NCI-H2081 (cell line): ENCODE data around the gene RBFA.

Experiments
- DNase-seq, 2 experiments: peaks; one replicate each; lab custom pipeline; 2025; lab: John Stamatoyannopoulos, UW

The RBFA gene

GRCh38 chr18:80029690-80030089, 4.5 kb upstream of the RBFA start:
- DNase-seq: no peak

GRCh38 chr18:80033181-80034067, 810 bp upstream of the RBFA start:
- DNase-seq: no peak

GRCh38 chr18:80034852-80035406, 695 bp downstream of the RBFA start:
- no peak for DNase-seq

- no peak for DNase-seq
Observed at GRCh38 chr18:80035997-80036396, 1.8 kb downstream of the RBFA start.

- no peak for DNase-seq
Observed at GRCh38 chr18:80037300-80037699, 3.1 kb downstream of the RBFA start.

GRCh38 chr18:80037869-80038630, 3.8 kb downstream of the RBFA start:
- no peak for DNase-seq

- no peak for DNase-seq
Observed at GRCh38 chr18:80040515-80040914, 6.3 kb downstream of the RBFA start.

- no peak for DNase-seq
Observed at GRCh38 chr18:80041424-80041823, 7.2 kb downstream of the RBFA start.

GRCh38 chr18:80042785-80043184, 8.6 kb downstream of the RBFA start:
- DNase-seq: no peak

- peak in 1 of 2 experiments; percentile 38 for DNase-seq
Observed at GRCh38 chr18:80044072-80044471, 9.8 kb downstream of the RBFA start.

- no peak for DNase-seq
Observed at GRCh38 chr18:80046011-80046410, 11.8 kb downstream of the RBFA start.

- DNase-seq: no peak
Observed at GRCh38 chr18:80046431-80046830, 12.2 kb downstream of the RBFA start.

GRCh38 chr18:80046961-80047541, 12.8 kb downstream of the RBFA start:
- no peak for DNase-seq

- DNase-seq: no peak
Observed at GRCh38 chr18:80050797-80051196, 16.6 kb downstream of the RBFA start.

GRCh38 chr18:80056095-80056494, 21.9 kb downstream of the RBFA start:
- DNase-seq: no peak

GRCh38 chr18:80059945-80060344, 25.7 kb downstream of the RBFA start:
- DNase-seq: no peak

GRCh38 chr18:80065705-80066104, 31.5 kb downstream of the RBFA start:
- DNase-seq: no peak

GRCh38 chr18:80067321-80067720, 33.1 kb downstream of the RBFA start:
- no peak for DNase-seq

GRCh38 chr18:80067897-80068296, 33.7 kb downstream of the RBFA start:
- DNase-seq: no peak

- DNase-seq: no peak
Observed at GRCh38 chr18:80068571-80069272, 34.5 kb downstream of the RBFA start.

- DNase-seq: no peak
Observed at GRCh38 chr18:80070825-80071224, 36.6 kb downstream of the RBFA start.

GRCh38 chr18:80074183-80074582, 39.9 kb downstream of the RBFA start:
- DNase-seq: no peak
